H1 (cell line): Measurements from ENCODE around the gene PLXNB1. TPM values are rescaled to one million over a fixed set of nuclear protein-coding genes. Genes with fewer than 3 reads are reported as not detected.

Source experiments
- FOSL1 ChIP-seq: IDR thresholded peaks from 2 replicates; pipeline ENCODE4 v1.6.1; 2011; ENCODE audit warnings: mild to moderate bottlenecking, low read depth, low read length, moderate library complexity; ENCODE audit not compliant: insufficient read depth
- GTF2F1 ChIP-seq: IDR thresholded peaks from 2 replicates; pipeline ENCODE4 v1.6.1; 2012; ENCODE audit warnings: low read depth, low read length, improper control_type of control experiment, borderline replicate concordance
- NANOG ChIP-seq: IDR thresholded peaks from 2 replicates; pipeline ENCODE4 v1.6.1; 2011; ENCODE audit warnings: low read length, low read depth, mild to moderate bottlenecking, inconsistent platforms; ENCODE audit not compliant: insufficient read depth, poor library complexity, severe bottlenecking
- SP1 ChIP-seq: IDR thresholded peaks from 2 replicates; pipeline ENCODE4 v1.6.1; 2011; ENCODE audit warnings: low read depth, low read length
- USF2 ChIP-seq: IDR thresholded peaks from 2 replicates; pipeline ENCODE4 v1.6.1; 2011; ENCODE audit warnings: low read length, improper control_type of control experiment
- polyA plus RNA-seq, 7 experiments: library from polyadenylated mRNA; depleted of rRNA in 3 of 7; stranded (reverse) in 5 of 7; unstranded in 2 of 7; fragments of >200 nt in 5 of 7; fragments of 200-250 nt in 2 of 7; gene quantifications; 1 replicate in 5 of 7; 2 replicates in 1 of 7; 4 replicates in 1 of 7; pipeline versions ENCODE4 v1.2.1 to v1.2.3, GENCODE V29; 2011 to 2013; ENCODE audit warnings: missing spikeins in 2 of 7, mixed read lengths in 2 of 7
- total RNA-seq: library from RNA; stranded (reverse); fragmentation: NEBNext Ultra II Directional; extraction: Animal tissue kit (Norgen Biotek cat#: 25700); gene quantifications from 2 replicates; pipeline ENCODE4 v1.2.1, GENCODE V29; 2021

The PLXNB1 gene
- total and polyA plus RNA-seq, 2 of the 8 experiments (the other 6 are each of a cell fraction or from before 2014, with no cell fraction given) = 109 to 114 TPM

- TF ChIP-seq GTF2F1 = no peak
- no peak for TF ChIP-seq USF2
- no peak for TF ChIP-seq FOSL1
- no peak for TF ChIP-seq NANOG
- no peak for TF ChIP-seq SP1
- TF ChIP-seq, all 59 proteins: peak for 0
Observed at GRCh38 chr3:48417529-48418108, 12.3 kb downstream of the PLXNB1 start (continued).
